ENCODE data around the gene NEU1. TPM values are rescaled to one million over a fixed set of nuclear protein-coding genes. Genes with fewer than 3 reads are reported as not detected.

NEU1 gene
- total RNA-seq, 1 experiment from 2014 or later: 15.1 TPM

DNA sequence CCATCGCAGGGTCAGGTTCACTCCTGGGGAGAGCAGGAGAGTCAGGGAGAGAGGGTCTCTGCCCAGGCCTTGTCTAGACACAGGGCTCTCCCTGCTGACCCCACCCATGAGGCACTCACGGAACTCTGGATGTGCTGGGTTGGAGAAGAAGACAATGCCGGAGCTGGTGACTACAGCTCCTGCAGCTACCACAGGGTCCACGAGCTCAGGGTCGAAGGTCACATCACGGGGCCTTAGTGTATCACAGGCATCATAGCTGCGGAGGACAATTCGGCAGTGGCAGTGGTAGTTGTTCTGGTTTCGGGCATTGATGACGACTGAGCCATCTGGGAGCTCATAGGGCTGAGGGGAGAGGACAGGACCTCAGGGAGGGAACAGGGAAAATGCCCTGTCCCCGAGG, 2.7 kb downstream of the NEU1 start:
- H3K9me3 ChIP-seq (ENCODE audit: control insufficient read depth in 1 of 2, insufficient read depth in 1 of 2, low read depth in 1 of 2, low read length in 2 of 2): no peaks in the 10 kb centered on the region
- H3K79me2 ChIP-seq (ENCODE audit: insufficient read depth, low read length): no peaks in the 10 kb centered on the region
- TF ChIP-seq, protein P1, sequence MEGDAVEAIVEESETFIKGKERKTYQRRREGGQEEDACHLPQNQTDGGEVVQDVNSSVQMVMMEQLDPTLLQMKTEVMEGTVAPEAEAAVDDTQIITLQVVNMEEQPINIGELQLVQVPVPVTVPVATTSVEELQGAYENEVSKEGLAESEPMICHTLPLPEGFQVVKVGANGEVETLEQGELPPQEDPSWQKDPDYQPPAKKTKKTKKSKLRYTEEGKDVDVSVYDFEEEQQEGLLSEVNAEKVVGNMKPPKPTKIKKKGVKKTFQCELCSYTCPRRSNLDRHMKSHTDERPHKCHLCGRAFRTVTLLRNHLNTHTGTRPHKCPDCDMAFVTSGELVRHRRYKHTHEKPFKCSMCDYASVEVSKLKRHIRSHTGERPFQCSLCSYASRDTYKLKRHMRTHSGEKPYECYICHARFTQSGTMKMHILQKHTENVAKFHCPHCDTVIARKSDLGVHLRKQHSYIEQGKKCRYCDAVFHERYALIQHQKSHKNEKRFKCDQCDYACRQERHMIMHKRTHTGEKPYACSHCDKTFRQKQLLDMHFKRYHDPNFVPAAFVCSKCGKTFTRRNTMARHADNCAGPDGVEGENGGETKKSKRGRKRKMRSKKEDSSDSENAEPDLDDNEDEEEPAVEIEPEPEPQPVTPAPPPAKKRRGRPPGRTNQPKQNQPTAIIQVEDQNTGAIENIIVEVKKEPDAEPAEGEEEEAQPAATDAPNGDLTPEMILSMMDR (IDR thresholded peaks at IDR 0.05 in 2 of 3, conservative IDR thresholded peaks at IDR 0.05 in 1 of 3; ENCODE audit: borderline replicate concordance in 1 of 3, insufficient read depth in 1 of 3, low read depth in 2 of 3, low read length in 2 of 3): no peak
- TF ChIP-seq, protein P2, sequence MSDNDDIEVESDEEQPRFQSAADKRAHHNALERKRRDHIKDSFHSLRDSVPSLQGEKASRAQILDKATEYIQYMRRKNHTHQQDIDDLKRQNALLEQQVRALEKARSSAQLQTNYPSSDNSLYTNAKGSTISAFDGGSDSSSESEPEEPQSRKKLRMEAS (IDR thresholded peaks at IDR 0.05): no peak
- TF ChIP-seq YY1 (IDR thresholded peaks at IDR 0.05; ENCODE audit: extremely low read depth, insufficient replicate concordance, low read depth, low read length) (no peak), SIN3A (IDR thresholded peaks at IDR 0.05; ENCODE audit: low read depth) (no peak), POLR2A (IDR thresholded peaks at IDR 0.05; ENCODE audit: borderline replicate concordance, extremely low read depth, insufficient read depth, insufficient read length) (no peak), RAD21 (IDR thresholded peaks at IDR 0.05; ENCODE audit: low read depth) (no peak), POLR2AphosphoS5 (IDR thresholded peaks at IDR 0.05; ENCODE audit: low read depth, low read length) (no peak), SP1 (IDR thresholded peaks at IDR 0.05; ENCODE audit: low read depth) (no peak), CEBPB (IDR thresholded peaks at IDR 0.05; ENCODE audit: low read depth) (no peak), EGR1 (IDR thresholded peaks at IDR 0.05; ENCODE audit: low read depth) (no peak), CBX3 (IDR thresholded peaks at IDR 0.05; ENCODE audit: low read depth) (no peak)
- DNase-seq (ENCODE audit: low read depth, low spot score) (no peak), ATAC-seq (no peak)
- intact Hi-C loops (cut with micrococcal nuclease): no loop called here
- no peaks in the 10 kb centered on the region for H3K27me3 ChIP-seq (ENCODE audit: insufficient read depth, low read length)
- no peak overlapping the region for H2AFZ ChIP-seq (ENCODE audit: low read depth, low read length, poor library complexity, severe bottlenecking)
- no peaks in the 10 kb centered on the region for H3K9me2 ChIP-seq (ENCODE audit: insufficient read depth)
- CTCF ChIA-PET: no interaction called here
- no peak overlapping the region for H3K4me3 ChIP-seq (replicated peaks in 1 of 2; ENCODE audit: low read depth in 1 of 2, low read length in 2 of 2)
- RAD21 ChIA-PET (ENCODE audit: low non-redundant PET in 1 of 2, low total read pairs in 2 of 2, uncharacterized antibody in 2 of 2, unreplicated experiment in 2 of 2): no interaction called here
- peaks cover 0 to 26% of the 10 kb centered on the region in 2 experiments; a peak in 2 of 4 replicates for H3K4me1 ChIP-seq (ENCODE audit: control insufficient read depth in 1 of 2, insufficient read depth in 2 of 2, low read length in 2 of 2)
- no peak overlapping the region for H3K27ac ChIP-seq (ENCODE audit: low read depth, low read length)
- H3K36me3 ChIP-seq (ENCODE audit: control insufficient read depth in 1 of 2, insufficient read depth in 2 of 2, low read length in 2 of 2): no peaks in the 10 kb centered on the region
- no peak overlapping the region for H3K4me2 ChIP-seq (ENCODE audit: low read length)
- no TSS peak for BruUV-seq (replicated peaks)
- no peaks in the 10 kb centered on the region for H4K20me1 ChIP-seq (ENCODE audit: insufficient read depth)
- POLR2A ChIA-PET: interaction anchor here (0.7 kb wide), 1 partner anchor 23 kb away, joined by 3 read pairs; no protein-coding TSS in a partner anchor
- H3K9ac ChIP-seq (ENCODE audit: low read length): no peak overlapping the region

Measured in HCT116 (cell line).